Endothelial cell of umbilical vein (primary cell): Measurements from ENCODE around the gene FOXS1. TPM values are rescaled to one million over a fixed set of nuclear protein-coding genes. Genes with fewer than 3 reads are reported as not detected.

Source experiments
- BruUV-seq: library from RNA; stranded (reverse); fragments of 400-500 nt; replicated peaks from 2 replicates; lab custom pipeline; 2021; lab: Mats Ljungman, UMichigan
- CTCF ChIA-PET: fragments of 300-600, 350-600 bp; sonication (Branson Sonifier 250); formaldehyde crosslinking; loops from one replicate; lab custom pipeline; 2021; ENCODE audit warnings: antibody characterized with exemption, inconsistent platforms; lab: Charles Lee
- POLR2A ChIA-PET: fragments of 300-600, 350-600 bp; sonication (Branson Sonifier 250); formaldehyde crosslinking; loops from one replicate; lab custom pipeline; 2021; ENCODE audit warnings: antibody characterized with exemption, inconsistent platforms; lab: Charles Lee
- DNase-seq: peaks from one replicate; pipeline ENCODE4 v3.0.0-alpha.2; 2011; ENCODE audit warnings: low read depth, low spot score
- FAIRE-seq: peaks from 2 replicates; lab custom pipeline; 2011; peaks lifted over from hg19 to GRCh38; lab: Jason Lieb, UNC
- H2AFZ ChIP-seq: 2 replicates; pipeline ENCODE4 v1.6.0; 2012; ENCODE audit warnings: low read depth, low read length, control low read depth, inconsistent platforms
- H3K27ac ChIP-seq: 2 replicates; pipeline ENCODE4 v1.5.1; 2011; ENCODE audit warnings: low read depth, mild to moderate bottlenecking, control low read depth, low read length, moderate library complexity; ENCODE audit not compliant: insufficient read depth
- H3K27me3 ChIP-seq, 2 experiments: 2 replicates each; pipeline versions ENCODE4 v1.6.0 to v1.6.1; 2011; ENCODE audit warnings: low read length in 2 of 2, mixed read lengths in 1 of 2; ENCODE audit not compliant: control insufficient read depth in 2 of 2, insufficient read depth in 2 of 2
- H3K36me3 ChIP-seq, 2 experiments: 2 replicates in 1 of 2; 3 replicates in 1 of 2; pipeline ENCODE4 v1.5.1; 2011; ENCODE audit warnings: low read length in 2 of 2, mild to moderate bottlenecking in 1 of 2, moderate library complexity in 1 of 2; ENCODE audit not compliant: control insufficient read depth in 2 of 2, insufficient read depth in 2 of 2; ENCODE audit errors: extremely low read depth in 1 of 2
- H3K4me1 ChIP-seq: 3 replicates; pipeline ENCODE4 v1.5.1; 2011; ENCODE audit warnings: mild to moderate bottlenecking, low read length; ENCODE audit not compliant: control insufficient read depth, insufficient read depth; ENCODE audit errors: extremely low read depth
- H3K4me2 ChIP-seq: 2 replicates; pipeline ENCODE4 v1.6.1; 2011; ENCODE audit warnings: low read length, control low read depth, mixed read lengths; ENCODE audit not compliant: insufficient read depth
- H3K4me3 ChIP-seq, 3 experiments: fragments of 200-600 bp in 1 of 3; sonication (generic), shearing (Covaris generic) in 1 of 3; replicated peaks in 1 of 3; 2 replicates each; pipeline ENCODE4 v1.5.1; 2011 to 2016; ENCODE audit warnings: control low read depth in 3 of 3, low read length in 3 of 3, mild to moderate bottlenecking in 2 of 3, inconsistent platforms in 1 of 3, low read depth in 1 of 3, moderate library complexity in 1 of 3; ENCODE audit not compliant: insufficient read depth in 1 of 3
- H3K79me2 ChIP-seq: 2 replicates; pipeline ENCODE4 v1.6.0; 2012; ENCODE audit warnings: low read length, inconsistent platforms; ENCODE audit not compliant: control insufficient read depth, insufficient read depth
- H3K9ac ChIP-seq: replicated peaks from 2 replicates; pipeline ENCODE3; 2011; ENCODE audit warnings: low read length, control low read depth; ENCODE audit not compliant: insufficient read depth; ENCODE audit errors: extremely low read depth
- H3K9me1 ChIP-seq: replicated peaks from 3 replicates; pipeline ENCODE4 v1.6.0; 2011; ENCODE audit warnings: mild to moderate bottlenecking, low read length; ENCODE audit not compliant: control insufficient read depth, insufficient read depth; ENCODE audit errors: extremely low read depth
- H3K9me3 ChIP-seq: replicated peaks from 2 replicates; pipeline ENCODE4 v1.5.1; 2012; ENCODE audit warnings: low read length, inconsistent platforms; ENCODE audit not compliant: control insufficient read depth, insufficient read depth
- H4K20me1 ChIP-seq: replicated peaks from 2 replicates; pipeline ENCODE3; 2011; ENCODE audit warnings: mild to moderate bottlenecking, low read length; ENCODE audit not compliant: control insufficient read depth, insufficient read depth; ENCODE audit errors: extremely low read depth
- EZH2 ChIP-seq: IDR thresholded peaks from 2 replicates; pipeline ENCODE4 v1.6.1; 2012; ENCODE audit warnings: borderline replicate concordance, low read depth, mild to moderate bottlenecking, moderate library complexity, low read length, inconsistent platforms; ENCODE audit not compliant: severe bottlenecking
- FOS ChIP-seq: IDR thresholded peaks from 2 replicates; pipeline ENCODE4 v1.6.1; 2011; ENCODE audit warnings: mild to moderate bottlenecking, low read length, moderate library complexity, borderline replicate concordance; ENCODE audit not compliant: insufficient read depth
- GATA2 ChIP-seq: IDR thresholded peaks from 2 replicates; pipeline ENCODE4 v1.7.0; 2011; ENCODE audit warnings: low read depth, mild to moderate bottlenecking, moderate library complexity, mixed read lengths, low read length; ENCODE audit not compliant: insufficient read length, insufficient read depth
- JUN ChIP-seq: IDR thresholded peaks from 2 replicates; pipeline ENCODE4 v1.6.1; 2011; ENCODE audit warnings: borderline replicate concordance, low read depth; ENCODE audit not compliant: insufficient read length, insufficient read depth
- MAX ChIP-seq: IDR thresholded peaks from 2 replicates; pipeline ENCODE4 v1.6.1; 2011; ENCODE audit not compliant: insufficient read depth, insufficient read length
- MYC ChIP-seq: IDR thresholded peaks from one replicate; pipeline ENCODE4 v1.6.1; 2011; ENCODE audit warnings: mild to moderate bottlenecking, low read depth, low read length
- POLR2A ChIP-seq: IDR thresholded peaks from 2 replicates; pipeline ENCODE4 v1.6.1; 2012; ENCODE audit warnings: low read depth, mild to moderate bottlenecking, control low read depth, low read length
- POLR2AphosphoS5 ChIP-seq: IDR thresholded peaks from 2 replicates; pipeline ENCODE4 v1.6.1; 2012; ENCODE audit warnings: low read depth, mild to moderate bottlenecking, control low read depth, low read length, moderate library complexity; ENCODE audit not compliant: insufficient read depth
- dilution Hi-C: fragments of 300-500 bp; cut with MboI; formaldehyde crosslinking; loops from one replicate; pipeline ENCODE4 v1.15.0; 2019; ENCODE audit warnings: low sequenced_read_pairs; ENCODE audit not compliant: extremely low pct_ligation_motif_present
- intact Hi-C: fragments of 100-400 bp; cut with micrococcal nuclease; formaldehyde crosslinking; loops from one replicate; pipeline ENCODE4 v1.10.0; 2022
- polyA plus RNA-seq, 4 experiments: library from polyadenylated mRNA; depleted of rRNA in 3 of 4; stranded (reverse) in 3 of 4; unstranded in 1 of 4; fragments of >200 nt; gene quantifications; 2 replicates each; pipeline versions ENCODE4 v1.2.1 to v1.2.3, GENCODE V29; 2011 to 2012; ENCODE audit warnings: missing spikeins in 1 of 4
- total RNA-seq: library from RNA; stranded (reverse); gene quantifications from 2 replicates; pipeline ENCODE4 v1.2.3, GENCODE V29; 2021
- TF ChIP-seq, protein P1 (sequence below), 2 donors: IDR thresholded peaks; 1 replicate in 1 of 2; 2 replicates in 1 of 2; pipeline ENCODE4 v1.5.1; 2011; ENCODE audit warnings: low read length in 2 of 2, mild to moderate bottlenecking in 2 of 2, moderate library complexity in 2 of 2, control low read depth in 1 of 2, inconsistent platforms in 1 of 2, low read depth in 1 of 2; ENCODE audit not compliant: insufficient read depth in 1 of 2; ENCODE audit errors: extremely low read depth in 1 of 2

Gene FOXS1
- total and polyA plus RNA-seq, 2 donors (not counting 3 experiments of a cell fraction or from before 2014, with no cell fraction given): 0.84 TPM; not detected in 1

- no peak overlapping the region for H2AFZ ChIP-seq
- no peaks in the 10 kb centered on the region for H4K20me1 ChIP-seq
- H3K27me3 ChIP-seq: no peaks in the 10 kb centered on the region
- H3K4me2 ChIP-seq: no peak overlapping the region
- H3K9ac ChIP-seq: peak overlapping the region; percentile 18
- ChIA-PET CTCF (interaction anchor here (0.8 to 25.3 kb wide), 6 partner anchors 11 to 828 kb away, joined by 3 to 619 read pairs (median 54); partner anchors contain the start of gene FOXS1), POLR2A (no interaction called here)
- FAIRE-seq (no peak), DNase-seq (no peak)
- H3K9me3 ChIP-seq: no peaks in the 10 kb centered on the region
- H3K4me3 ChIP-seq: no peak overlapping the region
- intact Hi-C loops (no loop called here), dilution Hi-C loops (no loop called here)
- peak overlapping the region; percentile 79 for H3K27ac ChIP-seq
- BruUV-seq: no TSS peak
- no peaks in the 10 kb centered on the region for H3K36me3 ChIP-seq
- no peak for TF ChIP-seq POLR2AphosphoS5
- TF ChIP-seq, protein P1, sequence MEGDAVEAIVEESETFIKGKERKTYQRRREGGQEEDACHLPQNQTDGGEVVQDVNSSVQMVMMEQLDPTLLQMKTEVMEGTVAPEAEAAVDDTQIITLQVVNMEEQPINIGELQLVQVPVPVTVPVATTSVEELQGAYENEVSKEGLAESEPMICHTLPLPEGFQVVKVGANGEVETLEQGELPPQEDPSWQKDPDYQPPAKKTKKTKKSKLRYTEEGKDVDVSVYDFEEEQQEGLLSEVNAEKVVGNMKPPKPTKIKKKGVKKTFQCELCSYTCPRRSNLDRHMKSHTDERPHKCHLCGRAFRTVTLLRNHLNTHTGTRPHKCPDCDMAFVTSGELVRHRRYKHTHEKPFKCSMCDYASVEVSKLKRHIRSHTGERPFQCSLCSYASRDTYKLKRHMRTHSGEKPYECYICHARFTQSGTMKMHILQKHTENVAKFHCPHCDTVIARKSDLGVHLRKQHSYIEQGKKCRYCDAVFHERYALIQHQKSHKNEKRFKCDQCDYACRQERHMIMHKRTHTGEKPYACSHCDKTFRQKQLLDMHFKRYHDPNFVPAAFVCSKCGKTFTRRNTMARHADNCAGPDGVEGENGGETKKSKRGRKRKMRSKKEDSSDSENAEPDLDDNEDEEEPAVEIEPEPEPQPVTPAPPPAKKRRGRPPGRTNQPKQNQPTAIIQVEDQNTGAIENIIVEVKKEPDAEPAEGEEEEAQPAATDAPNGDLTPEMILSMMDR (IDR thresholded peaks at IDR 0.05; ENCODE audit: extremely low read depth in 1 of 2, insufficient read depth in 1 of 2, low read depth in 1 of 2, low read length in 2 of 2): no peak
- no peak for TF ChIP-seq MYC
- no peak for TF ChIP-seq FOS
- no peak for TF ChIP-seq JUN
- no peak for TF ChIP-seq POLR2A
- TF ChIP-seq EZH2: no peak
- no peak for TF ChIP-seq MAX
- no peak for TF ChIP-seq GATA2
- peaks cover 26% of the 10 kb centered on the region for H3K4me1 ChIP-seq
- H3K9me1 ChIP-seq: no peaks in the 10 kb centered on the region
- H3K79me2 ChIP-seq: no peaks in the 10 kb centered on the region
These were observed 20.7 kb downstream of the FOXS1 start for GRCh38 chr20:31824554-31825313.
